HepG2 (cell line): ENCODE results near the gene POLN.
"Not testable (repeated sequence)": the region's sequence is repeated elsewhere in the genome, so short reads cannot be mapped to it uniquely, and the experiment has no call there.

Experiments used
- BCL3 ChIP-seq: sonication (generic); formaldehyde crosslinking; IDR thresholded peaks from 2 replicates; pipeline ENCODE4 v1.5.1; 2020; ENCODE audit warnings: mild to moderate bottlenecking, missing genetic modification reagents, moderate library complexity
- CREBL2 ChIP-seq: sonication (generic); formaldehyde crosslinking; IDR thresholded peaks from 2 replicates; pipeline ENCODE4 v1.8.1; 2023; ENCODE audit warnings: missing genetic modification reagents, mild to moderate bottlenecking, borderline replicate concordance
- DPF2 ChIP-seq: sonication (generic); formaldehyde crosslinking; IDR thresholded peaks from 2 replicates; pipeline ENCODE4 v1.4.0; 2020; ENCODE audit warnings: mild to moderate bottlenecking, low read depth, missing genetic modification reagents, borderline replicate concordance
- EP300 ChIP-seq, 3 experiments: sonication (generic) in 1 of 3; formaldehyde crosslinking in 1 of 3; IDR thresholded peaks; 2 replicates each; pipeline versions ENCODE4 v1.5.1 to v1.6.1; 2011 to 2020; ENCODE audit warnings: low read depth in 2 of 3, low read length in 2 of 3, borderline replicate concordance in 1 of 3, improper control_type of control experiment in 1 of 3, mild to moderate bottlenecking in 1 of 3, missing genetic modification reagents in 1 of 3, moderate library complexity in 1 of 3
- FOSL1 ChIP-seq: sonication (generic); formaldehyde crosslinking; IDR thresholded peaks from 2 replicates; pipeline ENCODE4 v1.9.0; 2021; ENCODE audit warnings: missing genetic modification reagents, borderline replicate concordance
- KAT2B ChIP-seq: fragments of 150-350 bp; IDR thresholded peaks from 2 replicates; pipeline ENCODE4 v1.6.1; 2014; ENCODE audit warnings: low read depth, low read length, borderline replicate concordance
- KDM1A ChIP-seq: IDR thresholded peaks from 2 replicates; pipeline ENCODE4 v1.6.1; 2016; ENCODE audit warnings: missing compliant biosample characterization
- MAFK ChIP-seq, 2 experiments: IDR thresholded peaks in 1 of 2; conservative IDR thresholded peaks in 1 of 2; 2 replicates each; pipeline ENCODE4 v1.6.1; 2011; ENCODE audit warnings: improper control_type of control experiment in 2 of 2, low read length in 2 of 2
- NFIC ChIP-seq: IDR thresholded peaks from 2 replicates; pipeline ENCODE4 v1.6.1; 2012; ENCODE audit warnings: mild to moderate bottlenecking, low read length, inconsistent platforms
- POLR2AphosphoS2 ChIP-seq: IDR thresholded peaks from 2 replicates; pipeline ENCODE4 v1.6.1; 2011; ENCODE audit warnings: low read depth, low read length, improper control_type of control experiment
- TAF1 ChIP-seq: sonication (generic); formaldehyde crosslinking; IDR thresholded peaks from 2 replicates; pipeline ENCODE4 v1.4.0; 2020; ENCODE audit warnings: missing genetic modification reagents
- UBTF ChIP-seq: sonication (generic); formaldehyde crosslinking; IDR thresholded peaks from 2 replicates; pipeline ENCODE4 v1.4.0; 2020; ENCODE audit warnings: mild to moderate bottlenecking, missing genetic modification reagents

GRCh38 chr4:2031161-2031560, 210.8 kb downstream of the POLN start:
- not testable (repeated sequence) for TF ChIP-seq KAT2B; POLR2AphosphoS2; DPF2 (CRISPR knock-in tag); TAF1 (CRISPR knock-in tag); UBTF (CRISPR knock-in tag); CREBL2; EP300 (IDR thresholded peaks at IDR 0.05; ENCODE audit: low read depth in 2 of 2, low read length in 2 of 2); EP300 (CRISPR knock-in tag; IDR thresholded peaks at IDR 0.05; ENCODE audit: borderline replicate concordance); FOSL1 (CRISPR knock-in tag); MAFK (conservative IDR thresholded peaks at IDR 0.05 in 1 of 2, IDR thresholded peaks at IDR 0.05 in 1 of 2; ENCODE audit: low read length in 2 of 2); NFIC; KDM1A (CRISPR knock-in tag); BCL3 (CRISPR knock-in tag)
